GM18508 (cell line): Measurements from ENCODE around the gene PPP1R2.

Experiments
- ATAC-seq: cut with Tn5 transposase; IDR thresholded peaks from one replicate; pipeline ENCODE4 v1.9.1; 2021; ENCODE audit warnings: moderate number of reproducible peaks; ENCODE audit not compliant: insufficient read depth, unreplicated experiment

The PPP1R2 gene

GRCh38 chr3:195568630-195569029, 25.5 kb upstream of the PPP1R2 start:
- no peak for ATAC-seq

- no peak for ATAC-seq
Measured at GRCh38 chr3:195566797-195567196, 23.7 kb upstream of the PPP1R2 start.

GRCh38 chr3:195565716-195566115, 22.6 kb upstream of the PPP1R2 start:
- ATAC-seq = no peak

GRCh38 chr3:195563317-195563716, 20.2 kb upstream of the PPP1R2 start:
- ATAC-seq = no peak

- no peak for ATAC-seq
Measured at GRCh38 chr3:195559723-195560409, 16.7 kb upstream of the PPP1R2 start.

- ATAC-seq = no peak
Measured at GRCh38 chr3:195558602-195559001, 15.5 kb upstream of the PPP1R2 start.

GRCh38 chr3:195557322-195557721, 14.2 kb upstream of the PPP1R2 start:
- ATAC-seq = no peak

GRCh38 chr3:195556390-195556789, 13.3 kb upstream of the PPP1R2 start:
- ATAC-seq = no peak

GRCh38 chr3:195555110-195555509, 12.0 kb upstream of the PPP1R2 start:
- no peak for ATAC-seq

- ATAC-seq = no peak
Measured at GRCh38 chr3:195554458-195554857, 11.3 kb upstream of the PPP1R2 start.

- ATAC-seq = no peak
Measured at GRCh38 chr3:195553268-195553667, 10.1 kb upstream of the PPP1R2 start.

- ATAC-seq = no peak
Measured at GRCh38 chr3:195551381-195551978, 8.4 kb upstream of the PPP1R2 start.

- no peak for ATAC-seq
Measured at GRCh38 chr3:195550723-195551122, 7.6 kb upstream of the PPP1R2 start.

GRCh38 chr3:195549931-195550519, 6.9 kb upstream of the PPP1R2 start:
- no peak for ATAC-seq

GRCh38 chr3:195548987-195549386, 5.9 kb upstream of the PPP1R2 start:
- ATAC-seq = no peak

- ATAC-seq = no peak
Measured at GRCh38 chr3:195548501-195548900, 5.4 kb upstream of the PPP1R2 start.

- ATAC-seq = no peak
Measured at GRCh38 chr3:195548006-195548405, 4.9 kb upstream of the PPP1R2 start.

GRCh38 chr3:195546130-195546560, 3.0 kb upstream of the PPP1R2 start:
- no peak for ATAC-seq

GRCh38 chr3:195544634-195545033, 1.5 kb upstream of the PPP1R2 start:
- no peak for ATAC-seq

GRCh38 chr3:195544230-195544536, 1.1 kb upstream of the PPP1R2 start:
- no peak for ATAC-seq

GRCh38 chr3:195543500-195544229, 540 bp upstream of the PPP1R2 start:
- no peak for ATAC-seq
